Measurements from ENCODE around the gene SUMO3. TPM values are rescaled to one million over a fixed set of nuclear protein-coding genes. Genes with fewer than 3 reads are reported as not detected.

The SUMO3 gene
- total and polyA plus RNA-seq, 2 donors = 49.6 to 63.7 TPM

DNA sequence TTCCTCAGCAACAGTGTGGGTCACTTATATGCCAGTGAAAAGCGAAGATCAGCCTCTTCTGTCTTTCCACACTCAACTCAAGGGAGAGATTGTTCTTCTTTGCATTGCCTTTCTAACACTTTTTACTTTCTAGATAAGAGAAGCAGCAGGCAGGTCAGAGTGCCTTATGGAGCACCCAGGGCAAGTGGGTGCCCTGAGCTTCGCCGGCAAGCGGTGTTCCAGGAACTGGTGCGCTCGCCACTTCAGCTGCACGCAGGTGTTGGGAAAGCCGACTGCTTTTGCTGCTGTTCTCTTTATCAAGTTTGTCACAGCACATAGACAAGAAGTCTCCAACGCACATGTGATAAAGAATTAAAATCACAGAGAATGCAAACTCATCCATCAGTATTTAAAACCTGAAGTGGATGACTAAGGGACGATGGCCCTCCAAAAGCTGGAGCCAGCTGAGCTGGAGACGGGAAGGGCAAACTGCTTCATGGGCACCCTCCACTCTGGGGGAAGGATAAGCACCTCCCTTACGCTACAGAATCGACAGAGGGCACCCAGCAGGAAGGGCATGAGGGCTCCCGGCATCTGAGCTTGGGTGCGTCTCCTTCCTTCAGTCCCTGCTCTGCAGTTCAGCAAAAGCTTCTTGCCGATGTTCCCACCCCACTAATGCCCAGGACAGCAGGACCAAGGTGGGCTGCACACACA is 36.9 kb downstream of the SUMO3 start:
- no peaks in the 10 kb centered on the region for H3K4me1 ChIP-seq (ENCODE audit: control insufficient read depth in 2 of 2, insufficient read depth in 2 of 2, low read length in 2 of 2)
- no peak overlapping the region for H3K27ac ChIP-seq (ENCODE audit: low read depth in 1 of 2, low read length in 1 of 2)
- no peak for DNase-seq (ENCODE audit: low read depth in 6 of 9, low spot score in 9 of 9)
- no peak overlapping the region for H3K4me3 ChIP-seq (ENCODE audit: low read length in 2 of 2)
- H3K27me3 ChIP-seq (ENCODE audit: control insufficient read depth in 2 of 2, insufficient read depth in 1 of 2, low read length in 1 of 2) = no peaks in the 10 kb centered on the region
- no peaks in the 10 kb centered on the region for H3K9me3 ChIP-seq (ENCODE audit: control insufficient read depth in 2 of 2, insufficient read depth in 1 of 2, low read length in 1 of 2)
- H3K36me3 ChIP-seq (ENCODE audit: control insufficient read depth in 2 of 2, insufficient read depth in 2 of 2, low read length in 1 of 2) = peaks cover 25 to 44% of the 10 kb centered on the region in 2 donors
- WGBS = 97% methylated on average over 16 of the region's 16 CpGs

DNA sequence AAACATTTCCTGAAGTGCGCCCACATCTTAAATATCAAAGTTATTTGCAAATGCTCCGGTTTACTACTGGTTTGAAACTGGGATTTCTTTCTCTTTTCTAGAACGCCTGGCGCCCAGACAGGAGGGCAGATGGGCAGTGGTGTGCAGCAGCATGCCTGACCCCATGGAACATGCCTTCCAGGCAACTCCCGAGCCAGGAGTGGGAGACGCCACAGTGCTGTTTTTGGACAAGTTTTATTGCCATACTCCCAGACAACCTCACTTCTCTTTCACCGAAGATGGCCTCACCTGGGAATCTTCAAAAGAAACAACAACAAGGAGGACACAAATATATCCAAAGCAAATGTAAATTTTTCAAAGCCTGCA is 37.7 kb downstream of the SUMO3 start:
- H3K9me3 ChIP-seq (ENCODE audit: control insufficient read depth in 2 of 2, insufficient read depth in 1 of 2, low read length in 1 of 2) = no peaks in the 10 kb centered on the region
- no peaks in the 10 kb centered on the region for H3K27me3 ChIP-seq (ENCODE audit: control insufficient read depth in 2 of 2, insufficient read depth in 1 of 2, low read length in 1 of 2)
- no peak for DNase-seq (ENCODE audit: low read depth in 6 of 9, low spot score in 9 of 9)
- H3K36me3 ChIP-seq (ENCODE audit: control insufficient read depth in 2 of 2, insufficient read depth in 2 of 2, low read length in 1 of 2) = peaks cover 19 to 45% of the 10 kb centered on the region in 2 donors
- no peaks in the 10 kb centered on the region for H3K4me1 ChIP-seq (ENCODE audit: control insufficient read depth in 2 of 2, insufficient read depth in 2 of 2, low read length in 2 of 2)
- no peak overlapping the region for H3K27ac ChIP-seq (ENCODE audit: low read depth in 1 of 2, low read length in 1 of 2)
- H3K4me3 ChIP-seq (ENCODE audit: low read length in 2 of 2) = no peak overlapping the region
- WGBS = 78% methylated on average over 7 of the region's 7 CpGs

DNA sequence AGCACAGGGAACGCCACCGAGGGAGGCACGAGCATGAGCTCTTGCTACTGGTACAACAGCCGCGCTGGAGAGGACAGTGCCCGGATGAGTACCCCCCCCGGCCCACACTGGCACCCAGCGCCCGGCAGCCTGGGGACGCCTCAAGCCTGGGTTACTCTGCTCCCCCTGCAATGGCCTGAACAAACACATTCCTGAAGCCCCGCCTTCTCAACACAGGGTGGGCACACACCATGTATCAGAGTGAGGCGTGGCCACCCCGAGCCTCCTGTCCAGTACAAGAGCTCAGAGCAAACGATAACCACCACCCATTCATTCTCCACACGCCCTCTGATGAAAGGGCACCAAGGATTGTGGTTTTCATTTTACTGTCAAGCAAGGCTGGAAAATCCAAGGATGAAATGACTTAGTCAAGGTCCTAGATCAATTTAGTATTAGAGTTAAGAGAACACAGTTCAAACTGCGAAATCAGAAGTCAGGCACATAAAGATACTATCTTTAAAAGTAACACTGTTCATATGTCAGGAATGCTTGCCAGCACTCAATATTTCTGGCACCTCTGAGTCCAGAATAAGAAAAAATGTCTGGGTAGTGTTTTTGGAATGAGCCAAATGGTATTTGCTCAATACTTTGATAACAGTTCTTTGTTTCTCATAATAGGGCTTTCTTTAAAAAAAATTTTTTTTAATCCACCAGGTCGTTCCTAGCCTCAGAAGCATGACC is 38.3 kb downstream of the SUMO3 start:
- H3K36me3 ChIP-seq (ENCODE audit: control insufficient read depth in 2 of 2, insufficient read depth in 2 of 2, low read length in 1 of 2) = peaks cover 22 to 45% of the 10 kb centered on the region in 2 donors
- no peaks in the 10 kb centered on the region for H3K9me3 ChIP-seq (ENCODE audit: control insufficient read depth in 2 of 2, insufficient read depth in 1 of 2, low read length in 1 of 2)
- 93% methylated on average over 17 of the region's 17 CpGs for WGBS
- DNase-seq (ENCODE audit: low read depth in 6 of 9, low spot score in 9 of 9) = no peak
- no peak overlapping the region for H3K27ac ChIP-seq (ENCODE audit: low read depth in 1 of 2, low read length in 1 of 2)
- H3K4me3 ChIP-seq (ENCODE audit: low read length in 2 of 2) = no peak overlapping the region
- H3K27me3 ChIP-seq (ENCODE audit: control insufficient read depth in 2 of 2, insufficient read depth in 1 of 2, low read length in 1 of 2) = no peaks in the 10 kb centered on the region
- no peaks in the 10 kb centered on the region for H3K4me1 ChIP-seq (ENCODE audit: control insufficient read depth in 2 of 2, insufficient read depth in 2 of 2, low read length in 2 of 2)

GRCh38 chr21:44778983-44779382 is 38.9 kb downstream of the SUMO3 start:
- no peaks in the 10 kb centered on the region for H3K27me3 ChIP-seq (ENCODE audit: control insufficient read depth in 2 of 2, insufficient read depth in 1 of 2, low read length in 1 of 2)
- H3K4me1 ChIP-seq (ENCODE audit: control insufficient read depth in 2 of 2, insufficient read depth in 2 of 2, low read length in 2 of 2) = no peaks in the 10 kb centered on the region
- no peak overlapping the region for H3K4me3 ChIP-seq (ENCODE audit: low read length in 2 of 2)
- H3K36me3 ChIP-seq (ENCODE audit: control insufficient read depth in 2 of 2, insufficient read depth in 2 of 2, low read length in 1 of 2) = peaks cover 23 to 46% of the 10 kb centered on the region in 2 donors
- no peak overlapping the region for H3K27ac ChIP-seq (ENCODE audit: low read depth in 1 of 2, low read length in 1 of 2)
- H3K9me3 ChIP-seq (ENCODE audit: control insufficient read depth in 2 of 2, insufficient read depth in 1 of 2, low read length in 1 of 2) = no peaks in the 10 kb centered on the region
- WGBS = 98% methylated on average over 6 of the region's 6 CpGs
- no peak for DNase-seq (ENCODE audit: low read depth in 6 of 9, low spot score in 9 of 9)

DNA sequence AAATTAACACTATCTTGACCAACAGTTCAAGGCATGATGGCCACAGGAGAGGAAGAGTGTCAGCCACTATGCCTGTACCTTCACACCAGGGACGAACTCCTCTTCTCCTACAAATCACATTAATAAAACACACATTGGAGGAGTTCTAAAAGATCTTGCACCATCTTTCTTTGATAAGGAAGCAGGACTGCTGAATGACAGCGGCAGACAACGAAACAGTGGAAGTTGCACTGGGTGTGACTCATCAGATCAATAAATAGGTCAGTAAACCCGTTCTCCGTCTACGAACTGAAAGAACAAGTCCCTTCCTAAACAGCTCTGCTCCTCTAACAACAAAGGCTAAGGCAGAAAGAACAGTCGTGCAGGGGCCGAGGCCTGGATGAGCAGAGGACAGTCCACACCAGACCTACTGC is 39.4 kb downstream of the SUMO3 start:
- Histone ChIP-seq H3K36me3 (ENCODE audit: control insufficient read depth in 2 of 2, insufficient read depth in 2 of 2, low read length in 1 of 2) (peaks cover 26 to 51% of the 10 kb centered on the region in 2 donors), H3K27me3 (ENCODE audit: control insufficient read depth in 2 of 2, insufficient read depth in 1 of 2, low read length in 1 of 2) (no peaks in the 10 kb centered on the region), H3K27ac (ENCODE audit: low read depth in 1 of 2, low read length in 1 of 2) (no peak overlapping the region), H3K9me3 (ENCODE audit: control insufficient read depth in 2 of 2, insufficient read depth in 1 of 2, low read length in 1 of 2) (no peaks in the 10 kb centered on the region), H3K4me3 (ENCODE audit: low read length in 2 of 2) (no peak overlapping the region), H3K4me1 (ENCODE audit: control insufficient read depth in 2 of 2, insufficient read depth in 2 of 2, low read length in 2 of 2) (no peaks in the 10 kb centered on the region)
- no peak for DNase-seq (ENCODE audit: low read depth in 6 of 9, low spot score in 9 of 9)
- 98% methylated on average over 8 of the region's 8 CpGs for WGBS

DNA sequence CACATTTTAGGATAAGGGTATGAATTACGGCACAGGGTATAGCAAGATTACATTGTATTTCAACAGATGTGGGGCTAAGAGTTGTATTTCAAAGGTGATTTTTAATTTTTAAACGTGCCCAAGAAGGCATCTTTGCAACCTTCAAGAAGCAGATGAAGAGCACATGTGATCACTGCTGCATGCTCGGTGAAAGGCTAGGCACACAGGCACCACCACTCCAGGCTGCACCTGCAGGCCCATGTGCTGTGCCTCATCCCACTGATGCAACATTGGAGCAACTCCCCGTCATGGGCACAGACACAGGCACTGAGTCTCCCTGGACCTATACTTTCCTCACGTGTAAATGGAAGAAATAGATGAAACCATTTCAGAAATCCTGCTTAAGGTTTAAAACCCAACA is 39.8 kb downstream of the SUMO3 start:
- WGBS = 96% methylated on average over 5 of the region's 5 CpGs
- H3K27ac ChIP-seq (ENCODE audit: low read depth in 1 of 2, low read length in 1 of 2) = no peak overlapping the region
- H3K4me1 ChIP-seq (ENCODE audit: control insufficient read depth in 2 of 2, insufficient read depth in 2 of 2, low read length in 2 of 2) = no peaks in the 10 kb centered on the region
- peaks cover 26 to 52% of the 10 kb centered on the region in 2 donors for H3K36me3 ChIP-seq (ENCODE audit: control insufficient read depth in 2 of 2, insufficient read depth in 2 of 2, low read length in 1 of 2)
- H3K4me3 ChIP-seq (ENCODE audit: low read length in 2 of 2) = no peak overlapping the region
- H3K9me3 ChIP-seq (ENCODE audit: control insufficient read depth in 2 of 2, insufficient read depth in 1 of 2, low read length in 1 of 2) = no peaks in the 10 kb centered on the region
- H3K27me3 ChIP-seq (ENCODE audit: control insufficient read depth in 2 of 2, insufficient read depth in 1 of 2, low read length in 1 of 2) = no peaks in the 10 kb centered on the region
- DNase-seq (ENCODE audit: low read depth in 6 of 9, low spot score in 9 of 9) = no peak

GRCh38 chr21:44774972-44775371 is 42.9 kb downstream of the SUMO3 start:
- Histone ChIP-seq H3K27me3 (ENCODE audit: control insufficient read depth in 2 of 2, insufficient read depth in 1 of 2, low read length in 1 of 2) (no peaks in the 10 kb centered on the region), H3K27ac (ENCODE audit: low read depth in 1 of 2, low read length in 1 of 2) (no peak overlapping the region), H3K9me3 (ENCODE audit: control insufficient read depth in 2 of 2, insufficient read depth in 1 of 2, low read length in 1 of 2) (no peaks in the 10 kb centered on the region), H3K36me3 (ENCODE audit: control insufficient read depth in 2 of 2, insufficient read depth in 2 of 2, low read length in 1 of 2) (peaks cover 40 to 63% of the 10 kb centered on the region in 2 donors), H3K4me3 (ENCODE audit: low read length in 2 of 2) (no peak overlapping the region), H3K4me1 (ENCODE audit: control insufficient read depth in 2 of 2, insufficient read depth in 2 of 2, low read length in 2 of 2) (no peaks in the 10 kb centered on the region)
- 98% methylated on average over 8 of the region's 8 CpGs for WGBS
- no peak for DNase-seq (ENCODE audit: low read depth in 6 of 9, low spot score in 9 of 9)

- Histone ChIP-seq H3K9me3 (ENCODE audit: control insufficient read depth in 2 of 2, insufficient read depth in 1 of 2, low read length in 1 of 2) (no peaks in the 10 kb centered on the region), H3K27me3 (ENCODE audit: control insufficient read depth in 2 of 2, insufficient read depth in 1 of 2, low read length in 1 of 2) (no peaks in the 10 kb centered on the region), H3K36me3 (ENCODE audit: control insufficient read depth in 2 of 2, insufficient read depth in 2 of 2, low read length in 1 of 2) (peaks cover 50 to 62% of the 10 kb centered on the region in 2 donors), H3K4me3 (ENCODE audit: low read length in 2 of 2) (no peak overlapping the region), H3K27ac (ENCODE audit: low read depth in 1 of 2, low read length in 1 of 2) (no peak overlapping the region), H3K4me1 (ENCODE audit: control insufficient read depth in 2 of 2, insufficient read depth in 2 of 2, low read length in 2 of 2) (no peaks in the 10 kb centered on the region)
- WGBS = 97% methylated on average over 20 of the region's 20 CpGs
- no peak for DNase-seq (ENCODE audit: low read depth in 6 of 9, low spot score in 9 of 9)
These were observed 44.5 kb downstream of the SUMO3 start for GRCh38 chr21:44773291-44773932.

GRCh38 chr21:44771896-44772525 is 45.9 kb downstream of the SUMO3 start:
- DNase-seq (ENCODE audit: low read depth in 6 of 9, low spot score in 9 of 9) = no peak
- Histone ChIP-seq H3K36me3 (ENCODE audit: control insufficient read depth in 2 of 2, insufficient read depth in 2 of 2, low read length in 1 of 2) (peaks cover 53 to 54% of the 10 kb centered on the region in 2 donors), H3K27me3 (ENCODE audit: control insufficient read depth in 2 of 2, insufficient read depth in 1 of 2, low read length in 1 of 2) (no peaks in the 10 kb centered on the region), H3K27ac (ENCODE audit: low read depth in 1 of 2, low read length in 1 of 2) (no peak overlapping the region), H3K9me3 (ENCODE audit: control insufficient read depth in 2 of 2, insufficient read depth in 1 of 2, low read length in 1 of 2) (no peaks in the 10 kb centered on the region), H3K4me1 (ENCODE audit: control insufficient read depth in 2 of 2, insufficient read depth in 2 of 2, low read length in 2 of 2) (no peaks in the 10 kb centered on the region), H3K4me3 (ENCODE audit: low read length in 2 of 2) (no peak overlapping the region)
- WGBS = 98% methylated on average over 17 of the region's 17 CpGs

Data from thymus (tissue), 11 donors.